NCI-H187 (cell line): ENCODE data around the gene CCDC74A.
"Not testable (repeated sequence)": the region's sequence is repeated elsewhere in the genome, so short reads cannot be mapped to it uniquely, and the experiment has no call there.

ENCODE experiments used
- DNase-seq, 2 experiments: peaks; one replicate each; lab custom pipeline; 2025; lab: John Stamatoyannopoulos, UW

CCDC74A gene

DNA sequence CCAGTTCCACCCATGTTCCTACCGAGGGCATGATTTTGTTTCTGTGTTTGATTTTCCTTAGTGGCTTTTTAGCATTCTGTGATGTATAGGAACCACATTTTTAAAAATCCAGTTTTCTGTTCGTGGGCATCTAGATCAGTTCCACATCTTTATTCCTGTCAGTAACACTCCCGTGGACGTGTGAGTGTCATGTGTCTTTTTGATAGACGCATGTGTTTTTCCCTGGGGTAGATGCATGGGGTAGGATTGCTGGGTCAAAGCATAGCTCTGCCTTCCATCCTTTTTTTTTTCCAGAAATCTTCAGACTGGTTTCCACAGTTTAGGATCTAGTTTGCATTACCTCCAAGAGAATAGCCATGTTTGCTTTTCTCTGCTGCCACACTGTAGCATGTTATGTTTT, 38.7 kb downstream of the CCDC74A start:
- no peak for DNase-seq

DNA sequence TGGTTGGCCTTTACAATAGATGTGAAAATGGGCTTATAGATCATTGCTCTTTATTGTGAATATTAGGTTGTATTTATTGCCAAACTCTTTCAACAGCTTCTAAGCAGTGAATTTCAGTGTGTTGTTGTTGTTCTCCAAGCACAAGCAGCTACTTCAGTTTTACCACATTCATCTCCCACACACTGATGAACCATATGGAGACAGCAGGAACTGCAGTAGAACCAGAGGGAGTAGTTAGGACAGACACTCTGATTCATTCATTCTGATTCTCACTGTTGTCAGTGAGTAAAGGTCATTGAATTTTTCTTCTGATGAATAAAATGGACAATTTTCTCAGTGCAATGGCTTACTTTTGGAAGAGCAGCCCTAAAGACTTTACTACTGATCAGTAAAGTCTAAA, 40.2 kb downstream of the CCDC74A start:
- DNase-seq: no peak

DNA sequence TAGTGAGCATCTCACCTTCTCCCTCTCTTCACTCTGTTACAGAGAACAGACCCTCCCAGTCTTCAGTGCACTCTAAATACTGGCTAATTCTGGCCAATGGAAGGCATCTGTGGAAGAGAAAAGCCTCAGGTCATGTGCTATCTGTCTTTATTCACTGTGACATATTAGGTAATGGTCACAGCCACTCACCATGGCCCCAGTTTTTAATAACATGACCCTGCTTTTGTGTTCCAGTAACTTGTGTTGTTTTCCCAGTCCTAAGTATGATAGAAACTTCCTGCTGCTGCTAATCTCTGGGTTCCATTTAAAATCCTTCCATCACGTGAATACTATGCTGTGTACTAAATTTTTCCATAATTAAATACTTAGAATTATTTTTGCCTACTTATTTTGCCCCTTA, 40.7 kb downstream of the CCDC74A start:
- DNase-seq: not testable (repeated sequence)

DNA sequence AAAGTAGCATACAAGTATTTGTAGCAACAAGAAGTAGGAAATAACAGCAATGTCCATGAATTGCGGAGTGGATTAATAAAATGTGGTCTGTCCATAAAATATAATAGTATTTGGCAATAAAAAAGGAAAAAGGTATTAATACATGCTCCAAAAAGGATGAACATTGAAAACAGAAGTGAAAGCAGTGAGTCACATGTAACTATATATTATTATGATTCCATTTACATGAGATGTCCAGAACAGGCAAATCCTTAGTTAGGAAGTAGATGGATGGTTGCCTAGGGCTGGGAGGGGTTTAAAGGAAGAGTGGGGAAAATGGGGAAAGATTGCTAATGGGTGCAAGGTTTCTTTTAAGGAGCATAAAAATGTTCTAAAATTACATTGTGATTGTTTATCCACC, 44.5 kb downstream of the CCDC74A start:
- DNase-seq: no peak

DNA sequence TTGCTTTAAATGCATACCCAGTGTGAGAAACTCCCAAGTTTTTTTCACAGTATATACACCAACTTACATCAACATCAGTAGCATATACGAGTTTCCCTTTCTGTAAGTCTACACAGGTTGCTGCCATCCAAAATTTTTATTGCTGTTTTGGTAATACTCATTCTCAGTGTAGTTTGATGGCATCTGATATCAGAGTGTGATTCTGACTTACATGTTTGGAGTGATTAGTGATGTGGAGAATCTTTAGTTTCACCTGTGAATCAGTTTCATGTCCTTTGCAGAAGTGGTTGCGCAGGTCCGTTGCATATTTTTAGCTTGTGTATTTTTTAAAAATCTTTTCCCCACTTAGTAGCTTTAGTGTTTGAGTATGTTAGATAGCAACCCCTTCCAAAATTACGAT, 50.1 kb downstream of the CCDC74A start:
- no peak for DNase-seq

DNA sequence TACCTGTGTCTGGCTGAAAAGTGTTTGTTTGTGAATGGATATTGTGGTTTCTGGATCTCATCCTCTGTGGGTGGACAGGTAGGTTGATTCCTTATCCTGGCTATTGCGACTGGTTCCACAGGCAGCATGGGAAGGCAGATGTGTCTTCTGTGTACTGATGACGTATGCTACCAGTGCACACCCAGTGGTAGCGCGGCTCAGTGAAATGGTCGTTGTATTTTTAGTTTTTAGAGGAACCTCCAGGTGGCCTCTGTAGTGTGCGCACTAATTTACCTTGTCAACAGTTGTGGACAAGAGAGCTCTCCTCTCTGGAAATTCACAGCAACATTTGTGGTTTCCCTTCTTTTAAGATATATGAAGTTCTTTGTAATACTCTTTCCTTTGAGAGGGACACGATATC, 52.5 kb downstream of the CCDC74A start:
- no peak for DNase-seq
